OCI-LY7 (cell line): ENCODE data around the gene ZNF74. TPM values are rescaled to one million over a fixed set of nuclear protein-coding genes. Genes with fewer than 3 reads are reported as not detected.

Source experiments
- BruUV-seq: library from RNA; stranded (reverse); fragments of 400-500 nt; replicated peaks from 2 replicates; lab custom pipeline; 2021; lab: Mats Ljungman, UMichigan
- CTCF ChIA-PET: fragments of 300-600 bp; sonication (Branson Sonifier 250); formaldehyde crosslinking; loops from one replicate; lab custom pipeline; 2022; ENCODE audit warnings: antibody characterized with exemption; ENCODE audit not compliant: unreplicated experiment; lab: Charles Lee
- POLR2A ChIA-PET: fragments of 300-600 bp; sonication (Branson Sonifier 250); formaldehyde crosslinking; loops from one replicate; lab custom pipeline; 2022; ENCODE audit warnings: antibody characterized with exemption; lab: Charles Lee
- DNase-seq: peaks from one replicate; pipeline ENCODE4 v3.0.0-alpha.2; 2015; ENCODE audit warnings: low spot score
- H2AFZ ChIP-seq: fragments of 200-600 bp; sonication (generic), shearing (Covaris generic); 2 replicates; pipeline ENCODE4 v1.6.1; 2014; ENCODE audit warnings: mild to moderate bottlenecking, antibody characterized with exemption, low read length, moderate library complexity
- H3K27ac ChIP-seq: fragments of 200-600 bp; sonication (generic); 2 replicates; pipeline ENCODE4 v1.5.1; 2014; ENCODE audit warnings: mixed run types, low read depth, mild to moderate bottlenecking, moderate library complexity, low read length, inconsistent platforms; ENCODE audit not compliant: poor library complexity, severe bottlenecking
- H3K36me3 ChIP-seq: fragments of 200-600 bp; sonication (generic); 2 replicates; pipeline ENCODE4 v1.6.1; 2014; ENCODE audit warnings: mild to moderate bottlenecking, antibody characterized with exemption, low read length, moderate library complexity, mixed read lengths; ENCODE audit not compliant: insufficient read depth
- H3K4me1 ChIP-seq: fragments of 200-600 bp; sonication (generic); 2 replicates; pipeline ENCODE4 v1.5.1; 2014; ENCODE audit warnings: mild to moderate bottlenecking, low read length; ENCODE audit not compliant: insufficient read depth, poor library complexity, severe bottlenecking
- H3K4me2 ChIP-seq: fragments of 200-600 bp; sonication (generic); 2 replicates; pipeline ENCODE4 v1.6.1; 2014; ENCODE audit warnings: mild to moderate bottlenecking, low read length
- H3K4me3 ChIP-seq: fragments of 200-600 bp; sonication (generic); 2 replicates; pipeline ENCODE4 v1.5.1; 2014; ENCODE audit warnings: mild to moderate bottlenecking, low read depth, low read length; ENCODE audit not compliant: poor library complexity, severe bottlenecking
- H3K79me2 ChIP-seq: fragments of 200-600 bp; sonication (generic); 2 replicates; pipeline ENCODE4 v1.6.1; 2016; ENCODE audit warnings: low read depth, mild to moderate bottlenecking, low read length, moderate library complexity, mixed read lengths; ENCODE audit not compliant: insufficient read depth
- H3K9me2 ChIP-seq: fragments of 200-600 bp; sonication (generic); 2 replicates; pipeline ENCODE4 v1.6.1; 2016; ENCODE audit warnings: mild to moderate bottlenecking, low read length, mixed read lengths; ENCODE audit not compliant: insufficient read depth
- H3K9me3 ChIP-seq: fragments of 200-600 bp; sonication (generic); 2 replicates; pipeline ENCODE4 v1.6.1; 2014; ENCODE audit warnings: mild to moderate bottlenecking, mixed run types, low read length, mixed read lengths
- H4K20me1 ChIP-seq: fragments of 200-600 bp; sonication (generic); 2 replicates; pipeline ENCODE4 v1.6.1; 2014; ENCODE audit warnings: mild to moderate bottlenecking, antibody characterized with exemption, low read length, moderate library complexity, mixed read lengths; ENCODE audit not compliant: insufficient read depth
- CTCF ChIP-seq: fragments of 200-600 bp; sonication (generic); conservative IDR thresholded peaks from 2 replicates; pipeline ENCODE4 v1.5.1; 2014; ENCODE audit warnings: mild to moderate bottlenecking, antibody characterized with exemption, low read length, moderate library complexity, mixed read lengths
- EZH2phosphoT487 ChIP-seq: fragments of 200-600 bp; sonication (generic); IDR thresholded peaks from 2 replicates; pipeline ENCODE4 v1.6.1; 2018; ENCODE audit warnings: low read depth, borderline replicate concordance, mild to moderate bottlenecking, mixed run types, antibody characterized with exemption, low read length, moderate library complexity, mixed read lengths
- intact Hi-C: fragments of 100-400 bp; cut with micrococcal nuclease; formaldehyde crosslinking; loops from one replicate; pipeline ENCODE4 v1.10.0; 2022; ENCODE audit not compliant: unreplicated experiment
- total RNA-seq, 2 experiments: library from RNA; depleted of rRNA in 1 of 2; stranded (reverse); fragments of >200 nt in 1 of 2; shearing (Covaris generic) in 1 of 2; gene quantifications; 2 replicates each; pipeline ENCODE4 v1.2.3, GENCODE V29; 2014 to 2022

ZNF74 gene
- total RNA-seq, 2 experiments from 2014 or later, result not detected

DNA sequence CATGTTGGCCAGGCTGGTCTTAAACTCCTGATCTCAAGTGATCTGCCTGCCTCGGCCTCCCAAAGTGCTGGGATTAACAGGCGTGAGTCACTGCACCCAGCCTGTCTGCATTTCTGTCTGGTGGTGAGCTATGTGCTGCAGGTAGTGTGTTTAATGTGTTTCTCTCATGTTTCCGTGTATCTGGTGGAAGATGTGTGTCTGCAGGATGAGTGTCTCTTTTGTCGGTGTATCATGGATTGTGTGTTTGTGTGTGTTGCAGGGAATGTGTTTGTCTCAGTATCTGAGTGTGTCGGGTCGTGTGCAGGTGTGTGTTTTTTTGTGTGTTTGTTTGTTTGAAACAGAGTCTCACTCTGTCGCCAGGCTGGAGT, 27.5 kb downstream of the ZNF74 start:
- intact Hi-C loops, result no loop called here
- no peak overlapping the region for H3K4me3 ChIP-seq
- ChIA-PET CTCF (no interaction called here), POLR2A (interaction anchor here (0.7 kb wide), 1 partner anchor 52 kb away, joined by 3 read pairs; no protein-coding TSS in a partner anchor)
- no peaks in the 10 kb centered on the region for H3K79me2 ChIP-seq
- H3K9me3 ChIP-seq, result no peaks in the 10 kb centered on the region
- no peaks in the 10 kb centered on the region for H3K9me2 ChIP-seq
- H4K20me1 ChIP-seq, result no peaks in the 10 kb centered on the region
- H3K4me2 ChIP-seq, result no peak overlapping the region
- no peaks in the 10 kb centered on the region for H3K36me3 ChIP-seq
- H3K4me1 ChIP-seq, result peaks cover 3% of the 10 kb centered on the region
- TF ChIP-seq CTCF (no peak), EZH2phosphoT487 (no peak)
- BruUV-seq, result no TSS peak
- no peak overlapping the region for H2AFZ ChIP-seq
- no peak for DNase-seq
- H3K27ac ChIP-seq, result no peak overlapping the region

GRCh38 chr22:20422271-20423007, 28.5 kb downstream of the ZNF74 start:
- intact Hi-C loops, result no loop called here
- no TSS peak for BruUV-seq
- POLR2A ChIA-PET, result no interaction called here
- CTCF ChIA-PET, result no interaction called here
- Histone ChIP-seq H3K79me2 (no peaks in the 10 kb centered on the region), H4K20me1 (no peaks in the 10 kb centered on the region), H3K4me1 (peaks cover 3% of the 10 kb centered on the region), H3K9me2 (no peaks in the 10 kb centered on the region), H3K9me3 (no peaks in the 10 kb centered on the region), H3K4me3 (no peak overlapping the region), H3K4me2 (no peak overlapping the region), H3K36me3 (no peaks in the 10 kb centered on the region), H2AFZ (no peak overlapping the region), H3K27ac (no peak overlapping the region)
- TF ChIP-seq EZH2phosphoT487 (no peak), CTCF (no peak)
- DNase-seq, result no peak
